OCI-LY1 (cell line): ENCODE data around the gene COL11A2.

Experiments used
- H2AFZ ChIP-seq: fragments of 200-600 bp; sonication (generic), shearing (Covaris generic); 2 replicates; pipeline ENCODE4 v1.6.0; 2014; ENCODE audit warnings: antibody characterized with exemption, mild to moderate bottlenecking, low read length
- H3F3A ChIP-seq: fragments of 200-600 bp; sonication (generic), shearing (Covaris generic); 2 replicates; pipeline ENCODE4 v1.6.0; 2014; ENCODE audit warnings: mild to moderate bottlenecking, antibody characterized with exemption, low read length, moderate library complexity; ENCODE audit not compliant: insufficient read depth
- H3K27ac ChIP-seq: fragments of 200-600 bp; sonication (generic); 2 replicates; pipeline ENCODE4 v1.5.1; 2014; ENCODE audit warnings: low read length, mixed run types, mild to moderate bottlenecking, low read depth; ENCODE audit not compliant: poor library complexity, severe bottlenecking
- H3K27me3 ChIP-seq: fragments of 200-600 bp; sonication (generic); 2 replicates; pipeline ENCODE4 v1.6.0; 2014; ENCODE audit warnings: antibody characterized with exemption, mild to moderate bottlenecking, low read length, moderate library complexity; ENCODE audit not compliant: insufficient read depth
- H3K36me3 ChIP-seq: fragments of 200-600 bp; sonication (generic); 2 replicates; pipeline ENCODE4 v1.6.1; 2014; ENCODE audit warnings: mild to moderate bottlenecking, antibody characterized with exemption, low read length, moderate library complexity, mixed read lengths; ENCODE audit not compliant: insufficient read depth
- H3K4me1 ChIP-seq: fragments of 200-600 bp; sonication (generic); 2 replicates; pipeline ENCODE4 v1.5.1; 2014; ENCODE audit warnings: mild to moderate bottlenecking, low read length, moderate library complexity; ENCODE audit not compliant: insufficient read depth, severe bottlenecking
- H3K4me2 ChIP-seq: fragments of 200-600 bp; sonication (generic), shearing (Covaris generic); 2 replicates; pipeline ENCODE4 v1.6.1; 2014; ENCODE audit warnings: low read length
- H3K4me3 ChIP-seq: fragments of 200-600 bp; sonication (generic); 2 replicates; pipeline ENCODE4 v1.5.1; 2014; ENCODE audit warnings: low read length, low read depth, mild to moderate bottlenecking, mixed read lengths; ENCODE audit not compliant: poor library complexity, severe bottlenecking
- H3K79me2 ChIP-seq: fragments of 200-600 bp; shearing (Covaris generic); 2 replicates; pipeline ENCODE4 v1.6.1; 2016; ENCODE audit warnings: mixed run types, low read length, mixed read lengths; ENCODE audit not compliant: insufficient read depth
- H3K9ac ChIP-seq: fragments of 200-600 bp; sonication (generic), shearing (Covaris generic); 2 replicates; pipeline ENCODE4 v1.6.1; 2014; ENCODE audit warnings: mild to moderate bottlenecking, low read length, mixed read lengths
- H3K9me2 ChIP-seq: fragments of 200-600 bp; sonication (generic), shearing (Covaris generic); 2 replicates; pipeline ENCODE4 v1.6.1; 2014; ENCODE audit warnings: low read depth, mild to moderate bottlenecking, low read length, mixed read lengths
- H3K9me3 ChIP-seq: fragments of 200-600 bp; shearing (Covaris generic); 2 replicates; pipeline ENCODE4 v1.6.1; 2014; ENCODE audit warnings: low read length, mixed read lengths
- H4K20me1 ChIP-seq: fragments of 200-600 bp; sonication (generic), shearing (Covaris generic); 2 replicates; pipeline ENCODE4 v1.6.0; 2016; ENCODE audit warnings: mild to moderate bottlenecking, low read length; ENCODE audit not compliant: insufficient read depth
- EZH2 ChIP-seq: fragments of 200-600 bp; sonication (generic), shearing (Covaris generic); IDR thresholded peaks from 2 replicates; pipeline ENCODE4 v1.8.0; 2017; ENCODE audit warnings: borderline replicate concordance, mixed run types, mild to moderate bottlenecking, antibody characterized with exemption, low read length, moderate library complexity, mixed read lengths
- TF ChIP-seq, protein P1 (sequence below): fragments of 200-600 bp; sonication (generic), shearing (Covaris generic); IDR thresholded peaks from 2 replicates; pipeline ENCODE4 v1.5.1; 2017; ENCODE audit warnings: mild to moderate bottlenecking, antibody characterized with exemption, low read length, moderate library complexity, mixed read lengths

The COL11A2 gene

DNA sequence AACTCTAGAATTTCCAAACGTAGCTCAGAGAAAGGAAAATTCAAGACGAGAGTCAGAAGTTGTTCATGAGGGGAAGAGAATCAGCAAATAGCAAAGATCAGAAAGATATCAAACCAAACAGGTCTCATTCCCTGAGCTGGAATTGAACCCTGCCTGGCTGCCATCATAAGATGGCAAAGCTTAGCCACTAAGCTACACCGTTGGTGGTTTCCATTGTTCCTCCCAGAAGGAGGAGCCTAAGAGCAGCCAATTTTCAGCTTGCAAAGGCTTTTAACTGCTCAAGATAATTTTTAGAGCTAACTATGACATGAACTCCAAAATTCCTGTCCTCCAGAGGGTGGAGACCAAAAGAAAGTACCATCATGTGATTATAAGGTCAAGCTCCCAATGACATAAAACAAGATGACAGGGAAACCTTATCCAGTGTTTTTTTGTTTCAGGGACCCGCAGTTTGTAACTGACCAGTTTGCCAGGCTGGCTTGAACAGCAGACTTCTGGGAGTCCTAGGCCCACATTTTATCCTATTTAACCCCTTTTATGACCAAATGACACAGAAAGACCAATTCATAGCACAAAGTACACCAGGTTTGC lies 55.9 kb downstream of the COL11A2 start:
- Histone ChIP-seq H3K36me3 (no peaks in the 10 kb centered on the region), H3K4me2 (no peak overlapping the region), H3K27me3 (no peaks in the 10 kb centered on the region)

DNA sequence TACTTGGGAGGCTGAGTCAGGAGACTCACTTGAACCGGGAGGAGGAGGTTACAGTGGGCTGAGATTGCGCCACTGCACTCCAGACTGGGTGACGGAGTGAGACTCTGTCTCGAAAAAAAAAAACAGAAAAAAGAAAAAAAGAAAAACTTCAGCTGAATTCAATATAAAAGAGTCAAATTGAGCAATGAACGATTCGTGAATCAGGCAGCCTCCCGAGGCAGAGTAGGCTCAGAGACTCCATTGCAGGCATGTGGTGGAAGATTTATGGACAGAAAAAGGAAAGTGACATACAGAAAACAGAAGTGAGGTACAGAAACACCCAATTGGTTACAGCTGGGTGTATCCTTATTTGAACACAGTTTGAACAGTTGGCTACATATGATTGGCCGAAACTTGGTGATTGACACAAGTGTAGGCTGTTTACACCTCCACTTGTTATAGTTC lies 60.2 kb downstream of the COL11A2 start:
- no peak for TF ChIP-seq EZH2
- TF ChIP-seq, protein P1, sequence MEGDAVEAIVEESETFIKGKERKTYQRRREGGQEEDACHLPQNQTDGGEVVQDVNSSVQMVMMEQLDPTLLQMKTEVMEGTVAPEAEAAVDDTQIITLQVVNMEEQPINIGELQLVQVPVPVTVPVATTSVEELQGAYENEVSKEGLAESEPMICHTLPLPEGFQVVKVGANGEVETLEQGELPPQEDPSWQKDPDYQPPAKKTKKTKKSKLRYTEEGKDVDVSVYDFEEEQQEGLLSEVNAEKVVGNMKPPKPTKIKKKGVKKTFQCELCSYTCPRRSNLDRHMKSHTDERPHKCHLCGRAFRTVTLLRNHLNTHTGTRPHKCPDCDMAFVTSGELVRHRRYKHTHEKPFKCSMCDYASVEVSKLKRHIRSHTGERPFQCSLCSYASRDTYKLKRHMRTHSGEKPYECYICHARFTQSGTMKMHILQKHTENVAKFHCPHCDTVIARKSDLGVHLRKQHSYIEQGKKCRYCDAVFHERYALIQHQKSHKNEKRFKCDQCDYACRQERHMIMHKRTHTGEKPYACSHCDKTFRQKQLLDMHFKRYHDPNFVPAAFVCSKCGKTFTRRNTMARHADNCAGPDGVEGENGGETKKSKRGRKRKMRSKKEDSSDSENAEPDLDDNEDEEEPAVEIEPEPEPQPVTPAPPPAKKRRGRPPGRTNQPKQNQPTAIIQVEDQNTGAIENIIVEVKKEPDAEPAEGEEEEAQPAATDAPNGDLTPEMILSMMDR: no peak
- no peaks in the 10 kb centered on the region for H3F3A ChIP-seq
- no peaks in the 10 kb centered on the region for H3K36me3 ChIP-seq
- H2AFZ ChIP-seq: no peak overlapping the region
- no peaks in the 10 kb centered on the region for H3K79me2 ChIP-seq
- H4K20me1 ChIP-seq: no peaks in the 10 kb centered on the region
- no peak overlapping the region for H3K4me3 ChIP-seq
- H3K27ac ChIP-seq: no peak overlapping the region
- H3K9me3 ChIP-seq: no peaks in the 10 kb centered on the region
- H3K9ac ChIP-seq: no peak overlapping the region
- H3K9me2 ChIP-seq: no peaks in the 10 kb centered on the region
- no peaks in the 10 kb centered on the region for H3K4me1 ChIP-seq
- no peak overlapping the region for H3K4me2 ChIP-seq
- no peaks in the 10 kb centered on the region; the same call in 1 of the 2 replicates for H3K27me3 ChIP-seq

More for the DNA sequence above, 55.9 kb downstream of the COL11A2 start:
- Histone ChIP-seq H4K20me1 (no peaks in the 10 kb centered on the region), H3K9me2 (no peaks in the 10 kb centered on the region), H2AFZ (no peak overlapping the region), H3K79me2 (no peaks in the 10 kb centered on the region), H3K27ac (no peak overlapping the region), H3K4me3 (no peak overlapping the region), H3K4me1 (no peaks in the 10 kb centered on the region), H3K9ac (no peak overlapping the region), H3F3A (no peaks in the 10 kb centered on the region), H3K9me3 (no peaks in the 10 kb centered on the region)
- TF ChIP-seq, protein P1: no peak
- TF ChIP-seq EZH2: no peak

DNA sequence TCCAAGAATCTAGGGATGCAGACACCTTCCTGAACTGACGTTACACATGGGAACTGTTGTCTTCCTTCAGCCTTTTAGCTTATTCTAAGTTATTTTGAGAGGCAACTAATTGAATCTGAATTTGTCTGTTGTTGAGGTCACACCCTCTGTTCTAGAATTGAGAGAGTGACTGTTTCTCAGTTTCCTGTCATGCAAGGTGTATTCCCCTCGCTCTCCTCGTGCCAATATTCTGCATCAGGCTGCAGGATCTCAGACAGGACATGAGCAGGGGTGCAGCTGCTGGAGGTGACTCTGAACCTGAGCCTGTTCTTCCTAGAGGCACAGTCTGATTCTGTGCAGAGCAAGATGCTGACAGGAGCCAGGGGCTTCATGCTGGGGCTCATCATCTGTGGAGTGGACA lies 63.9 kb downstream of the COL11A2 start:
- Histone ChIP-seq H3K36me3 (no peaks in the 10 kb centered on the region), H4K20me1 (no peaks in the 10 kb centered on the region), H3K4me3 (no peak overlapping the region), H3K9me2 (no peaks in the 10 kb centered on the region), H3K9ac (no peak overlapping the region), H3K27ac (no peak overlapping the region), H3K4me1 (no peaks in the 10 kb centered on the region), H3K9me3 (peaks cover 9% of the 10 kb centered on the region), H3K79me2 (no peaks in the 10 kb centered on the region), H3F3A (no peaks in the 10 kb centered on the region), H3K27me3 (peaks cover under 1% of the 10 kb centered on the region; the same call in 1 of the 2 replicates), H2AFZ (no peak overlapping the region), H3K4me2 (no peak overlapping the region)
- TF ChIP-seq, protein P1: no peak
- TF ChIP-seq EZH2: no peak
